ENCODE measurements around the gene EEFSEC.

Gene EEFSEC

DNA sequence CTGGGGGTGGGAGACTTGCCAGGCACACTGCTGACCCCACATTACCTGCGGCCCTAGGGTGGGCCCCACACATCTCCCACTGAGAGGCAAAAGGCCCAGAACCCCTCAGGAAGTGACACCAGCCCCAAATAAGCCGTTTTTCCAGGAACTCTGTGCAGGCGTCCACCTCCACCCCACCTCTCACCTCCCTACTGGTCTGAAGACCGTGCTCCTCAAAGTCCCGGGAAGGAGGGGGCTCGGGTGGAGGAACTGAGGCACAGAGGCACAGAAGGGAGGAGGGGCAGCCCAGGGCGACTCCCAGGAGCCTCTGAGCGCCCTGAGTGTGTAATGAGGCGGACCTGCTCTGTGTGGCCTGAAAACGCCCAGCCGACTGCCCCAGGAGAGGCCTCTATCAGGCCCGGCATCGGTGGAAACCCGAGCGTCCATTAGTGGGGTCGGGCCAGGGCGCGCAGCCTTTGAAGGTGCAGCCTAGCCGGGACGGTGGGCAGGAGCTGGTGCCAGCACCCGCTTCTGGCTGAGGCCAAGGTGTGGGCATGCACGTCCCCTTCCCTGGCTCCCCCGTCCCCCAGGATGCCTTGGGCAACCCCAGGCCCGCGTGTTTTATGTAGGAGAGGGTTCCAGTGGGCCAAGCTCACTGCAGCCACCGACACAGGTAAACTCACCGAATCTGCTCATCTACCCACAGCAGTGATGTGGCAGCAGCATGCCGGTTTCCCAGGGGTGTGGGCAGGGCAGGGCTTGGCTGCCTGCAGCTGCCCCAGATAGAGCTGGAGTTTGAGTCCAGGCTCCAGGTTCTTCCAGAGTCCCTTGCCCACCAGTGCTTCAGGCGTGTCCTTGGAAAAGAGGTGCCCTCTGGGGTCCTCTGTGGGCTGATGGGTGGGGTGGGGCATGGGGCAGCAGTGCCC is 257.6 kb downstream of the EEFSEC start:
- H3K4me3 ChIP-seq (ENCODE audit: low read depth, low read length): no peak overlapping the region
- TF ChIP-seq, protein P1, sequence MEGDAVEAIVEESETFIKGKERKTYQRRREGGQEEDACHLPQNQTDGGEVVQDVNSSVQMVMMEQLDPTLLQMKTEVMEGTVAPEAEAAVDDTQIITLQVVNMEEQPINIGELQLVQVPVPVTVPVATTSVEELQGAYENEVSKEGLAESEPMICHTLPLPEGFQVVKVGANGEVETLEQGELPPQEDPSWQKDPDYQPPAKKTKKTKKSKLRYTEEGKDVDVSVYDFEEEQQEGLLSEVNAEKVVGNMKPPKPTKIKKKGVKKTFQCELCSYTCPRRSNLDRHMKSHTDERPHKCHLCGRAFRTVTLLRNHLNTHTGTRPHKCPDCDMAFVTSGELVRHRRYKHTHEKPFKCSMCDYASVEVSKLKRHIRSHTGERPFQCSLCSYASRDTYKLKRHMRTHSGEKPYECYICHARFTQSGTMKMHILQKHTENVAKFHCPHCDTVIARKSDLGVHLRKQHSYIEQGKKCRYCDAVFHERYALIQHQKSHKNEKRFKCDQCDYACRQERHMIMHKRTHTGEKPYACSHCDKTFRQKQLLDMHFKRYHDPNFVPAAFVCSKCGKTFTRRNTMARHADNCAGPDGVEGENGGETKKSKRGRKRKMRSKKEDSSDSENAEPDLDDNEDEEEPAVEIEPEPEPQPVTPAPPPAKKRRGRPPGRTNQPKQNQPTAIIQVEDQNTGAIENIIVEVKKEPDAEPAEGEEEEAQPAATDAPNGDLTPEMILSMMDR (IDR thresholded peaks at IDR 0.05; ENCODE audit: low read depth, low read length): no peak

DNA sequence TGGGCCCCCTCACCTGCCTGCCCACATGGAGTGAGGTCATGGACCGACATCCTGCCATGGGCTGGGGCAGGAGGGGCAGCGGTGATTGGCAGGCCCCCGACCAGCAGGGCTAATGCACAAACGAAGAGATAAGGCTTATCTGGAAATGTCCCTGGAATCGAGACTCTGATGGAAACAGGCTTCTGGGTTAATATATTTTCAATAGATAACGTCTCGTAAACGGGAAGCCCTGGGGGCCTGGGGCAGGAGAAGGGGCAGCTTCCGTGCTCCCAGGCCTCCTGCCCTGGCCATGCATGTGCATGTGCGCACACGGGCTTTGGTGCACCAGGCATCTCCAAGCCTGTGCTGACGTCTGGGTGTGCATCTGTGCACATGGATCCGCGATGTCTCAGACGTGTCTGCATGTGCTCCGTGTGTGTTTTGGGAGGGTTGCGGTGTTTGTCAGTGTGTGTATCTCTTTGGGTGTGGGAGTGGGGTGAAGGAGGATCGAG is 258.3 kb downstream of the EEFSEC start:
- TF ChIP-seq, protein P1 (IDR thresholded peaks at IDR 0.05; ENCODE audit: low read depth, low read length): no peak

DNA sequence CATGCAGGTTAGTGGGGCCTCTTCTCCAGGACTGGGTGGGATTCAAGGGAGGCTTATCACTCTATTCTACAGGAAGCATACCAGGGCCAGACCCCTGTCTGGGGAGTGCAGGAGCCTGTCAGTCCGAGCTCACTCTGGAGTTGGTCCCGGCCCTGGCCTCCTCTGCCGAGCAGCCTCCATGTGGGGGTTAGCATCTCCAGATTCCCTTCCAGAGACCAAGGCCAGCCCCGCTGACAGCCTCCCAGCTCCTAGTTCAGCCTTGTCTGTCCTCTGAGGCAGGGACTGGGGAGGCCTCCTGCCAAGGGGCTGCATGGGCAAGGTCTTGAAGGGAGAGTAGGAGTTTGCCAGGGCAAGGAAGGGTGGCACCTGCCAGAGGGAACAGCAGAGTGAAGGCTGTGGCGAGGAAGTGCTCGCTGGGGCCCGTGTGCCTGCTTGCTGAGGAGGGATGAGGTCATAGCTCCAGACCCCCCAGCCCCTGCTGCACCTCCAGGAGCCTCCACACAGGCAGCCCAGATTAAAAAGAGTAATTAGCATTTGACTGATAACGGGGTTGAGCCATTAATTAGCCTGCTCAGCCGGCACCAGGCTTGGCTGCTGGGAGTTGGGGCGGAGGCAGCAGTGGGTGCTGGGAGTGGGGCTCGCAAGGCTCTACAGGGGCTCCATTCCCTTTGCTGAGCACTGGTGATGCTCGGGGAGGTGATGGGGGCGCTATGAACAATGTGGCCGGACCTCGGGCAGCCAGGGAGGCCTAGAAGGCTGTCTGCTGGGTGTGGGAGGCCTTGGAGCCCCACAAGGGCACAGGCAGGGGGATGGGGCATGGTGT is 259.1 kb downstream of the EEFSEC start:
- TF ChIP-seq, protein P1 (IDR thresholded peaks at IDR 0.05; ENCODE audit: low read depth, low read length): no peak
- no peak overlapping the region for H3K4me3 ChIP-seq (ENCODE audit: low read depth, low read length)

More for the DNA sequence above, 258.3 kb downstream of the EEFSEC start:
- H3K4me3 ChIP-seq (ENCODE audit: low read depth, low read length): no peak overlapping the region

DNA sequence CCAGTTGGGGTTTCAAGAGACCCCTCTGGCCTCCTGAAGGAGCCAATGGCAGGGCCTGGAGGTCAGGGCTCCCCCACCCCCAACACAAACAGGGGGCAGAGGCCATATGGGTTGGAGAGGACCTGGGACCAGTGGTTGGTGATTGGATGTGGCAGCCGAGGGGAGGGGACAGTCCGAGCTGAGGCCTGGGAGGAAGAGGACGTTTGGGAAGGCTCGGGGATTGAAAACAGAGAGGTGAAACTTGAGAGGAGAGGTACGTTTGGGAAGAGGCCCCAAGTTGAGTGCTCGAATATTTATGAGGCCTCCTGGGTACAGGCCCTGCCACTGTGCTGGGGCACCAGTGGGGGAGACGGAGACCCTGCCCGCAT is 259.7 kb downstream of the EEFSEC start:
- no peak overlapping the region for H3K4me3 ChIP-seq (ENCODE audit: low read depth, low read length)
- TF ChIP-seq, protein P1 (IDR thresholded peaks at IDR 0.05; ENCODE audit: low read depth, low read length): no peak

DNA sequence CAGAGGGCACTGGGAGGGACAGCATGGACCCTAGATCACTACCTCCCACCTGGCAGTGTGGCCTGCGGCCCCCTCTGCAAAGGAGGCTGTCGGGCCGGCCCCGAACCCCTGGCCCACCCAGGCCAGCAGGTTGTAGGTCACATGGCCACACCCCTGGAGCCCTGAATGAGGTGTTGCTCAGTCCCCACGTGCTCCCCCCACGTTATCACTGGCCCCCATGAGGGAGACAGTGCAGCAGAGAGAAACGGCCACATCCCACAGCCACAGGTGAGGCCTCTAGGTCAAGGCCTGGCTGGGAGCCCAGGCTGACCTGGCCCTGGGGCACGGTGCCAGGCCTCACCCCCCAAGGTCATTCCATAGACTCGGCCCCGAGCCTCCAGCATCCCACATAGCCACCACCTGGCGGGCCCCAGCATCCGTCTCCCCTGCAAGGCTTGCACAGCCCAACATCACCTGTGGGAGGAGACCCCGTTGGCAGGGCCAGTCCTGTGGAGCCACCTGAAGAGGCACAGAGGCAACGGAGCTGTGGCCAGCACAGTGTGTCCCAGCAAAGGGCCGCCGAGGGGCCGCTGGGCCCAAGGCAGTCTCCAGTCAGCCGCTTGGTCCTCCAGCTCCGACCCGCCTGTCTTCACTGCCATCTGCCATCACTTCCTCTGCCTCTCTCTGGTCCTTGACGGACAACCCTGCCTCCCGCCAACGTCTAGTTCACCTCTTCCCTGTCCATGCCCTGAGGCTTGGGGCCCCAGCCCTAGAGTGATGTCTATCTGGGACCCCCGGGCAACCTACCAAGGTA is 260.3 kb downstream of the EEFSEC start:
- no peak overlapping the region for H3K4me3 ChIP-seq (ENCODE audit: low read depth, low read length)
- TF ChIP-seq, protein P1 (IDR thresholded peaks at IDR 0.05; ENCODE audit: low read depth, low read length): no peak

DNA sequence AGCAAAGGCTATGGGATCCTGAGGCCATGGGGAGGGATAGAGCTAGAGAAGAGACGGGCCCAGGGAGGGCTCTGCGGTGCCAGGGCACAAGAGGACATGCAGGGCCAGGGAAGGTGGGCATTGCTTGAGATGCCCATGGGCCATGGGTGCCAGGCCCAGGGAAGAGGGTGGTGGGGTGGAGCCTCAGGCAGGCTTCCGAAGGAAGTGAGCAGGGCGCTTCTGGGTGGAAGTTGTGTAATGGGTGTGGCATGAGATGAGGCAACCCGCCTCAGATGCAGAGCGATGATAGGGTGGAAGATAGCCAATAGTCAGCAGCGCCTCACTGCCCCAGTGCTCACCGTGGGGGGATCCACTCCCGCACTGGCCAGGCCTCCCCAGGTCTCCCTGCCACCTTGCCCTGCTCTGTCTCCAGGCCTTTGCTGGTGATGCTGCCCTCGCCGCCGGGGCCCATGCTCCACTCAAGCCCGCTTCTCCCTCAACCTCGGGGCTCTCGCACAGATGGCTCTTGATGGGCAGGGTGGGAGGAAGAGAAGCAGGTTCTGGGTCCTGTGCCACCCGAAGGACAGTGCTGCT is 262.0 kb downstream of the EEFSEC start:
- no peak overlapping the region for H3K4me3 ChIP-seq (ENCODE audit: low read depth, low read length)
- TF ChIP-seq, protein P1 (IDR thresholded peaks at IDR 0.05; ENCODE audit: low read depth, low read length): no peak

All from WI38 (cell line).